D721Med (cell line): ENCODE data around the gene LPP.

Experiments
- DNase-seq: peaks from one replicate; pipeline ENCODE4 v3.0.0; 2011; ENCODE audit warnings: low spot score; ENCODE audit not compliant: insufficient read length
- FAIRE-seq: peaks from 2 replicates; lab custom pipeline; 2011; peaks lifted over from hg19 to GRCh38; lab: Jason Lieb, UNC
- TF ChIP-seq, protein P1 (sequence below): IDR thresholded peaks from 2 replicates; pipeline ENCODE4 v1.5.1; 2012; ENCODE audit warnings: mild to moderate bottlenecking, control low read depth; ENCODE audit not compliant: insufficient read depth; ENCODE audit errors: missing control alignments

The LPP gene

DNA sequence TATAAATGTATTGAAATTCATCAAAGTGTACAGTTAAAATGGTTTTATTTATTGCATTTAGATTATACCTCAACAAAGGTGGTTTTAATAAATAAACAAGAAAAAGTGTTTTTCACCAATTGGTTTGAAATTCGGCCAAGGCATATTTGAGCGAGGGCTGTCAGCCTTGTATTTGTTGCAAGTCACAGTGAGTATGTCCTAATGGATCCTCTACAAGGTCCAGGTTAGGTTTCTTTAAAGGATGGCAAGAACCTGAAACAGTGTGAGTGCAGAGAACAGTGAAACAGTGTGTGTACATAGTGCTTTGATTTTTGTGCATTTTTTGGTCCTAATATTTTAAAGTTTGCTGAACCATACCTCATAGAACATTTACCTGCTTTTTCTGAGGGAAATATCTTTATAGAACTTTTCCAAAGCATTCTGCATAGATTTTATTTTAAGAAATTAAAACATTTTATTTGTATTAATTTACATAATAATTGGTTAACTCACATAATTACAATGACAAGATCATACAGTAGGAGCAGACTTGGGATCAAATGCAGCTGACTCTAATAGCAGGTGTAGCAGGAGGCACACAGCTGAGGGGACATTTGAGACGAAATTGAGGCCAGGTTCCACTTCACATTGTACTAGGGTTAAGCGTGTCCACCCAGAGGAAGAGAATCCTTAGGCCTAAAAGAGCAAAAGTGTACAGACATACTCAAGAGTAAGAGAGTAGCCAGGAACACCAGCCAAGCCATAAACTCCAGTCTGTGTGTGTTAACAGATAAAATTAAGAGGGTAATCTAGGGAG is 589.0 kb downstream of the LPP start:
- DNase-seq (no peak), FAIRE-seq (no peak)
- TF ChIP-seq, protein P1, sequence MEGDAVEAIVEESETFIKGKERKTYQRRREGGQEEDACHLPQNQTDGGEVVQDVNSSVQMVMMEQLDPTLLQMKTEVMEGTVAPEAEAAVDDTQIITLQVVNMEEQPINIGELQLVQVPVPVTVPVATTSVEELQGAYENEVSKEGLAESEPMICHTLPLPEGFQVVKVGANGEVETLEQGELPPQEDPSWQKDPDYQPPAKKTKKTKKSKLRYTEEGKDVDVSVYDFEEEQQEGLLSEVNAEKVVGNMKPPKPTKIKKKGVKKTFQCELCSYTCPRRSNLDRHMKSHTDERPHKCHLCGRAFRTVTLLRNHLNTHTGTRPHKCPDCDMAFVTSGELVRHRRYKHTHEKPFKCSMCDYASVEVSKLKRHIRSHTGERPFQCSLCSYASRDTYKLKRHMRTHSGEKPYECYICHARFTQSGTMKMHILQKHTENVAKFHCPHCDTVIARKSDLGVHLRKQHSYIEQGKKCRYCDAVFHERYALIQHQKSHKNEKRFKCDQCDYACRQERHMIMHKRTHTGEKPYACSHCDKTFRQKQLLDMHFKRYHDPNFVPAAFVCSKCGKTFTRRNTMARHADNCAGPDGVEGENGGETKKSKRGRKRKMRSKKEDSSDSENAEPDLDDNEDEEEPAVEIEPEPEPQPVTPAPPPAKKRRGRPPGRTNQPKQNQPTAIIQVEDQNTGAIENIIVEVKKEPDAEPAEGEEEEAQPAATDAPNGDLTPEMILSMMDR = no peak

DNA sequence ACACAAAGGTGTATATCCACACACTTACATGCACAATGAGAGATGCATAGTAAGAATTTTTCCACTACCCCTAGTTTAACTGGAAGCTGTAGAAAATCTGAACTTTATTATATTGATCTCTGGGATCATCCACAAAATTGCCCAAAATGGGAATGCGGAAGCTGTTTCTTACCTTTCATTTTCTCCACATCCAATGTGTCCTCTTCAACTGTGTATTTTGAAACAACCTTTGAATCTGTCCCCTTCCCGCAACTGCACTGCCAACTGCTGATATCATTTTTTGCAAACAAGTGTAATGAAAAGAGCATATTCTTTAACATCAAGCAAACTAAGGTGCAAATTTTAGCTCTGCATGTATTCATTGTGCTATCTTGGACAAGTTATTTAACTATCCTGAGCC is 590.2 kb downstream of the LPP start:
- FAIRE-seq = no peak
- no peak for DNase-seq
- TF ChIP-seq, protein P1 = no peak

GRCh38 chr3:188745031-188745430 is 591.1 kb downstream of the LPP start:
- no peak for FAIRE-seq
- TF ChIP-seq, protein P1 = no peak
- no peak for DNase-seq

DNA sequence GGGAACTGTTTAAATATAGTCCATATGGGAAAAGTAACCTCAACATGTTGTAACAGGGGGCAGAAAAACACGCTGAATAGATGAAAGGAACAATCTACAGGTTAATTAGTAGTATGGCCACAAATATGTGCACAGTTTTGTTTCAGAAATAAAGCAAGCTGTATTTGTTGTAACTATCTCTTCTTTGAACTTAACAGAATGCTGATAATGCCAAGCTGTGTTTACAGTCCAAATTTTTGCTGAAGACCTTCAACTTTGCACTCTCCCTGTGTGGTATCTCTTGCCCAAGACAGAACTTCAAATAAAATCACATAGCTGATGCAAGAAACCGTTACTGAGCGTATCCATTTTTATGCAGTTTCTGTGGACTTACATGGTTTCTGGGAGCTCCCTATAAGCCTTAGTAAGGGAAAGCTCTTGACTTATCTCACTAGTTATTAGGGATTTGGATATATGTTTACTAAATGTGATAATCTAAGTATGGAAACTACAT is 592.4 kb downstream of the LPP start:
- DNase-seq = no peak
- no peak for FAIRE-seq
- TF ChIP-seq, protein P1 = no peak

GRCh38 chr3:188747489-188747888 is 593.5 kb downstream of the LPP start:
- TF ChIP-seq, protein P1 = no peak
- DNase-seq (no peak), FAIRE-seq (no peak)

GRCh38 chr3:188749010-188749617 is 595.2 kb downstream of the LPP start:
- DNase-seq (no peak), FAIRE-seq (no peak)
- TF ChIP-seq, protein P1 = peak; percentile 32

DNA sequence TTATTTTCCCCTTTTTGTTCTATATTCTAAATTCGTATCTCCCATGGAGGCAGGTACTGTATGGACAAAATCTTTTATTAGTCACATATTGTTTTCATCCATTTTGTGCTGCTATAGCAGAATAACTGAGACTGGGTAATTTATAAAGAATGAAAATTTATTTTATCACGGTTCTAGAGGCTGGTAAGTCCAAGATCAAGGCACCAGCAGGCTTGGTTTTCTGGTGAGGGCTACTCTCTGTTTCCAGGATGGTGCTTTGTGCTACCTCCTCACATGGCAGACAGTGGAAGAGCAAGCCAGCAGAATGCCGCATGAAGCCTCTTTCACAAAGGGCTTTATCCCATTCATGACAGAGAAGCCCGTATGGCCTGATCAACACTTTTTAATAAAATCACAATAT is 595.9 kb downstream of the LPP start:
- FAIRE-seq = no peak
- TF ChIP-seq, protein P1 = no peak
- DNase-seq = no peak
